SH-SY5Y (cell line): ENCODE results near the gene SPACDR.

Source experiments
- GATA2 ChIP-seq: IDR thresholded peaks from 2 replicates; pipeline ENCODE4 v1.6.1; 2011; ENCODE audit warnings: mild to moderate bottlenecking, low read depth, low read length
- GATA3 ChIP-seq: IDR thresholded peaks from 2 replicates; pipeline ENCODE4 v1.6.1; 2011; ENCODE audit warnings: low read depth, mild to moderate bottlenecking, low read length, moderate library complexity

DNA sequence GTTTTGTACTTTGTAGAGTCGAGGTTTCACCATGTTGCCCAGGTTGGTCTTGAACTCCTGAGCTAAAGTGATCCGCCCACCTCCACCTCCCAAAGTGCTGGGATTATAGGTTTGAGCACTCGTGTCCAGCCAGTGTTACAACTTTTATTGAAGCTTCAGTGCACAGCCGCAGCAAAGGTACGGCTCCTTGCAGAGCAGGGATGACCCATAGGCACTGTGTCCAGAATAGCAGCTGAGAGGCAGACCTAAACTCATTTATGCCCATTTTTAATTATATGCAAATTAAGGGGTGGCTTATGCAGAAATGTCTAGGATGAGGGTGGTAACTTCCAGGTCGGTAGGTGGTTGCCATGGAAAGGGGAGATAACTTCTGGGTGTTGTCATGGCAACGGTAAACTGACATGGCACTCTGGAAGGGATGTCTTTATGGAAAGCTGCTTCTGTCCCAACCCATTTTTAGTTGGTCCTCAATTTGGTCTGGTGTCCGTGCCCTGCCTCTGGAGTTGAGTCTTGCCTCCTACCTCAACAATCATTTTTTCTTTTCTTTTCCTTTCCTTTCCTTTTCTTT lies 42.4 kb upstream of the SPACDR start:
- TF ChIP-seq GATA2 (no peak), GATA3 (no peak)
